HepG2 (cell line): ENCODE measurements around the gene C2orf78. TPM values are rescaled to one million over a fixed set of nuclear protein-coding genes. Genes with fewer than 3 reads are reported as not detected.

Experiments
- FOSL2 ChIP-seq: sonication (generic); formaldehyde crosslinking; IDR thresholded peaks from 2 replicates; pipeline ENCODE4 v1.4.0; 2020; ENCODE audit warnings: missing genetic modification reagents
- GTF3A ChIP-seq: sonication (generic); formaldehyde crosslinking; conservative IDR thresholded peaks from 2 replicates; pipeline ENCODE4 v1.4.0; 2020; ENCODE audit warnings: mild to moderate bottlenecking, missing genetic modification reagents
- GZF1 ChIP-seq: sonication (generic); formaldehyde crosslinking; IDR thresholded peaks from 2 replicates; pipeline ENCODE4 v1.5.1; 2020; ENCODE audit warnings: mild to moderate bottlenecking, missing genetic modification reagents
- HMGA1 ChIP-seq: sonication (generic); formaldehyde crosslinking; conservative IDR thresholded peaks from 2 replicates; pipeline ENCODE4 v1.4.0; 2020; ENCODE audit warnings: missing genetic modification reagents
- KLF13 ChIP-seq: sonication (generic); formaldehyde crosslinking; IDR thresholded peaks from 2 replicates; pipeline ENCODE4 v1.4.0; 2020; ENCODE audit warnings: mild to moderate bottlenecking, missing genetic modification reagents
- MED1 ChIP-seq: sonication (generic); formaldehyde crosslinking; IDR thresholded peaks from 2 replicates; pipeline ENCODE4 v1.4.0; 2020; ENCODE audit warnings: missing genetic modification reagents
- MED13 ChIP-seq: sonication (generic); formaldehyde crosslinking; IDR thresholded peaks from 2 replicates; pipeline ENCODE4 v1.5.0; 2020; ENCODE audit warnings: missing genetic modification reagents
- ONECUT2 ChIP-seq: sonication (generic); formaldehyde crosslinking; IDR thresholded peaks from 2 replicates; pipeline ENCODE4 v1.4.0; 2020; ENCODE audit warnings: missing genetic modification reagents
- THRA ChIP-seq: sonication (generic); formaldehyde crosslinking; IDR thresholded peaks from 2 replicates; pipeline ENCODE4 v1.4.0; 2020; ENCODE audit warnings: missing genetic modification reagents, borderline replicate concordance
- TMF1 ChIP-seq: sonication (generic); formaldehyde crosslinking; IDR thresholded peaks from 2 replicates; pipeline ENCODE4 v1.8.1; 2022; ENCODE audit warnings: low read depth, missing genetic modification reagents
- YY1 ChIP-seq: IDR thresholded peaks from 2 replicates; pipeline ENCODE4 v1.6.1; 2011; ENCODE audit warnings: low read length, low read depth, moderate library complexity, mild to moderate bottlenecking; ENCODE audit not compliant: insufficient read depth, insufficient replicate concordance
- ZBTB33 ChIP-seq: sonication (generic); formaldehyde crosslinking; IDR thresholded peaks from 2 replicates; pipeline ENCODE4 v1.4.0; 2020; ENCODE audit warnings: missing genetic modification reagents
- ZFP1 ChIP-seq: IDR thresholded peaks from 2 replicates; pipeline ENCODE4 v1.6.1; 2016
- ZFYVE20 ChIP-seq: sonication (generic); formaldehyde crosslinking; IDR thresholded peaks from 2 replicates; pipeline ENCODE4 v1.8.0; 2023; ENCODE audit warnings: low read depth, mild to moderate bottlenecking, moderate library complexity, missing genetic modification reagents, borderline replicate concordance
- ZKSCAN1 ChIP-seq: fragments of 150-350 bp; IDR thresholded peaks from 2 replicates; pipeline ENCODE4 v1.6.1; 2014; ENCODE audit warnings: low read length
- ZNF557 ChIP-seq: sonication (generic); formaldehyde crosslinking; IDR thresholded peaks from 2 replicates; pipeline ENCODE4 v1.4.0; 2020; ENCODE audit warnings: missing genetic modification reagents
- ZNF562 ChIP-seq: sonication (generic); formaldehyde crosslinking; IDR thresholded peaks from 2 replicates; pipeline ENCODE4 v1.8.0; 2022; ENCODE audit warnings: missing genetic modification reagents, borderline replicate concordance
- ZNF563 ChIP-seq: sonication (generic); formaldehyde crosslinking; IDR thresholded peaks from 2 replicates; pipeline ENCODE4 v1.8.0; 2022; ENCODE audit warnings: mild to moderate bottlenecking, moderate library complexity, missing genetic modification reagents
- polyA plus RNA-seq, 8 experiments: library from polyadenylated mRNA; depleted of rRNA in 3 of 8; stranded (reverse) in 7 of 8; unstranded in 1 of 8; fragments of >200 nt; fragmentation: Illumina TruSeq in 4 of 8; extraction: Trizol in 4 of 8; gene quantifications; 2 replicates each; pipeline versions ENCODE4 v1.2.1 to v1.2.3, GENCODE V29; 2011 to 2016; ENCODE audit warnings: low read depth in 4 of 8, missing spikeins in 1 of 8, mixed read lengths in 1 of 8; ENCODE audit not compliant: insufficient read depth in 1 of 8
- total RNA-seq, 5 experiments: library from RNA; depleted of rRNA; stranded (reverse); fragments of >200 nt; fragmentation: Illumina TruSeq; extraction: Trizol; gene quantifications; 2 replicates each; pipeline ENCODE4 v1.2.3, GENCODE V29; 2016; ENCODE audit warnings: low read depth in 1 of 5
- TF ChIP-seq, protein P1 (sequence below): sonication (generic); formaldehyde crosslinking; IDR thresholded peaks from 2 replicates; pipeline ENCODE4 v1.4.0; 2020; ENCODE audit warnings: missing genetic modification reagents
- TF ChIP-seq, protein P2 (sequence below): sonication (generic); formaldehyde crosslinking; conservative IDR thresholded peaks from 2 replicates; pipeline ENCODE4 v1.4.0; 2020; ENCODE audit warnings: missing genetic modification reagents

C2orf78 gene
- total and polyA plus RNA-seq, 2 of the 13 experiments (the other 11 are each of a cell fraction or from before 2014, with no cell fraction given), result not detected

DNA sequence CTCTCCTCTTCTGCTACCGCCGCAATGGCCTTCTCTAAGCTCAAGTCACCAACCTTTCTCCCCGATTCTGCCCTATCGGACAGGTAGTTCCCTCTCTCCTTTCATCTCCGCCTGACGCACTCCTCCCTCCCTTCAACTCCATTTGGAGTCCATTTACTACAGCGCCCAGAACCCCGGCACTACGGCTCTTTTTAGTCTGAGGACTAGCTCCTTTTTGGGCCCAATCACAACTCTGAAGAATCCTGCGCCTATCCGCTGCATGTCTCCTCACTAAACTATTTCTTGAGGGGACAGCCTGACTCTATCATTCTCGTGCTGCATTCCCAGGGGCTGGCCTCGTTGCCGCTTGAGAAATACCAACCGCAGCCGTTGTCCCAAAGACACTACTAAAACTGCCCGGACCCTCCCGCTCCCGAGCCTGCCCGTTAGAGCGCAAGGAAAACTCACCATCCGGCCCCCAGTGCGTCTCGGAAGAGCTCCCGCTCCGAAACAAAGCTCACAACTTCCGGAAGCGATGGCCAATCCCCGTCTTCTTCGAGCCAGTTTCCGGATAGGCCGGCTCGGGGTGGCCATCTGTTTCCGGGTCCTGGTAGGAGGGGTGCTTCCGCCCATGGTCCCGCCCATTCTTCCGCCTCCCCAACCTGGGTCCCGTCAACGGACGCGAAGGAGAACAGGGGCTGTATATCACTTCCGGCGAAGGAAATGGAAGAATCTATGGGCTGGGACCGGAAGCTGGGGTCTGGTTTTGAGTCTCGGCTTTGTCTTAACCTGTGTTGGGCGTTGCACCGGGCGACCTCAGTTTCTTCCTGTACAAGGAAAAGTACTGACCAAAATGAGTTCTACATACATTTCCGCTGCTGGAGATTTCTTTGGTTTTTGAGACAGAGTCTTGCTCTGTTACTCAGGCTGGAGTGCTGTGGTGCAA, 46.9 kb upstream of the C2orf78 start, which contains the start of gene TPRKB (continued):
- TF ChIP-seq THRA (CRISPR knock-in tag) (peak; percentile 49), ONECUT2 (no peak), MED1 (CRISPR knock-in tag) (peak; percentile 61; the same call in 1 of the 2 replicates), TMF1 (CRISPR knock-in tag) (no peak), ZFYVE20 (no peak; the same call in 1 of the 2 replicates), FOSL2 (CRISPR knock-in tag) (peak; percentile 68), MED13 (no peak; the same call in 1 of the 2 replicates), HMGA1 (CRISPR knock-in tag) (no peak), ZKSCAN1 (peak; percentile 39; the same call in 1 of the 2 replicates), ZNF557 (CRISPR knock-in tag) (no peak), GTF3A (peak; percentile 90; the same call in 1 of the 2 replicates), ZFP1 (peak; percentile 24; the same call in 1 of the 2 replicates), ZNF563 (peak; percentile 96), GZF1 (CRISPR knock-in tag) (no peak; the same call in 1 of the 2 replicates), ZNF562 (CRISPR knock-in tag) (0 out of 2 replicates have a peak, but pooled peaks have one; percentile 51), ZBTB33 (CRISPR knock-in tag) (no peak; the same call in none of the 2 replicates), YY1 (peak; percentile 87), KLF13 (CRISPR knock-in tag) (peak; percentile 75; the same call in 1 of the 2 replicates)
- TF ChIP-seq, protein P1, sequence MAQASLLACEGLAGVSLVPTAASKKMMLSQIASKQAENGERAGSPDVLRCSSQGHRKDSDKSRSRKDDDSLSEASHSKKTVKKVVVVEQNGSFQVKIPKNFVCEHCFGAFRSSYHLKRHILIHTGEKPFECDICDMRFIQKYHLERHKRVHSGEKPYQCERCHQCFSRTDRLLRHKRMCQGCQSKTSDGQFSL (CRISPR knock-in tag), result 0 out of 2 replicates have a peak, but pooled peaks have one; percentile 40
- TF ChIP-seq, protein P2, sequence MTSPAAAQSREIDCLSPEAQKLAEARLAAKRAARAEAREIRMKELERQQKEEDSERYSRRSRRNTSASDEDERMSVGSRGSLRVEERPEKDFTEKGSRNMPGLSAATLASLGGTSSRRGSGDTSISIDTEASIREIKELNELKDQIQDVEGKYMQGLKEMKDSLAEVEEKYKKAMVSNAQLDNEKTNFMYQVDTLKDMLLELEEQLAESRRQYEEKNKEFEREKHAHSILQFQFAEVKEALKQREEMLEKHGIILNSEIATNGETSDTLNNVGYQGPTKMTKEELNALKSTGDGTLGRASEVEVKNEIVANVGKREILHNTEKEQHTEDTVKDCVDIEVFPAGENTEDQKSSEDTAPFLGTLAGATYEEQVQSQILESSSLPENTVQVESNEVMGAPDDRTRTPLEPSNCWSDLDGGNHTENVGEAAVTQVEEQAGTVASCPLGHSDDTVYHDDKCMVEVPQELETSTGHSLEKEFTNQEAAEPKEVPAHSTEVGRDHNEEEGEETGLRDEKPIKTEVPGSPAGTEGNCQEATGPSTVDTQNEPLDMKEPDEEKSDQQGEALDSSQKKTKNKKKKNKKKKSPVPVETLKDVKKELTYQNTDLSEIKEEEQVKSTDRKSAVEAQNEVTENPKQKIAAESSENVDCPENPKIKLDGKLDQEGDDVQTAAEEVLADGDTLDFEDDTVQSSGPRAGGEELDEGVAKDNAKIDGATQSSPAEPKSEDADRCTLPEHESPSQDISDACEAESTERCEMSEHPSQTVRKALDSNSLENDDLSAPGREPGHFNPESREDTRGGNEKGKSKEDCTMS (CRISPR knock-in tag), result no peak
